ENCODE measurements around the gene CLDN16. TPM values are rescaled to one million over a fixed set of nuclear protein-coding genes. Genes with fewer than 3 reads are reported as not detected.

CLDN16 gene
- total and polyA plus RNA-seq, 2 of the 4 experiments (the other 2 are of a cell fraction): under 0.01 to 0.09 TPM

- no peak overlapping the region for H3K4me3 ChIP-seq (ENCODE audit: insufficient read depth, low read depth, low read length)
- H3K9me3 ChIP-seq (ENCODE audit: control insufficient read depth, insufficient read depth, low read length): no peaks in the 10 kb centered on the region
- no peak overlapping the region for H2BK20ac ChIP-seq (ENCODE audit: low read depth, low read length)
- H3K4me2 ChIP-seq (ENCODE audit: low read depth, low read length): no peak overlapping the region
- no peak overlapping the region for H3K56ac ChIP-seq (ENCODE audit: extremely low read depth, insufficient read depth, low read length)
- in situ Hi-C loops (cut with MboI; ENCODE audit: low sequenced_read_pairs) (no loop called here), intact Hi-C loops (cut with micrococcal nuclease) (no loop called here), dilution Hi-C loops (cut with HindIII; ENCODE audit: low sequenced_read_pairs, unreplicated experiment) (no loop called here)
- no peak overlapping the region for H4K5ac ChIP-seq (ENCODE audit: low read depth, low read length)
- DNase-seq (no peak), ATAC-seq (ENCODE audit: low read depth) (no peak)
- no peaks in the 10 kb centered on the region; a peak in 1 of 4 replicates for H3K79me1 ChIP-seq (ENCODE audit: low read depth in 1 of 2, low read length in 2 of 2)
- no peak overlapping the region for H3K23ac ChIP-seq (ENCODE audit: low read depth, low read length)
- H3K27ac ChIP-seq (ENCODE audit: insufficient read depth, low read length): no peak overlapping the region
- ChIA-PET POLR2A (ENCODE audit: unreplicated experiment) (no interaction called here), CTCF (interaction anchor here (1.1 kb wide), 1 partner anchor 58 kb away, joined by 3 read pairs; the partner anchor contains the start of gene CLDN1)
- H4K91ac ChIP-seq (ENCODE audit: insufficient read depth, low read depth, low read length): no peak overlapping the region
- no peak for TF ChIP-seq RAD21 (IDR thresholded peaks at IDR 0.05; ENCODE audit: low read length)
- no peak for TF ChIP-seq MAZ (IDR thresholded peaks at IDR 0.05; ENCODE audit: borderline replicate concordance, low read depth, low read length)
- TF ChIP-seq MXI1 (IDR thresholded peaks at IDR 0.05; ENCODE audit: borderline replicate concordance, low read depth, low read length): no peak
- TF ChIP-seq RFX5 (IDR thresholded peaks at IDR 0.05; ENCODE audit: low read depth, low read length): no peak
- no peak for TF ChIP-seq CHD1 (IDR thresholded peaks at IDR 0.05; ENCODE audit: low read depth, low read length)
- no peak for TF ChIP-seq FOS (IDR thresholded peaks at IDR 0.05; ENCODE audit: low read depth, low read length)
- no peak for TF ChIP-seq MAFK (IDR thresholded peaks at IDR 0.05; ENCODE audit: low read depth, low read length)
- TF ChIP-seq CEBPB (IDR thresholded peaks at IDR 0.05; ENCODE audit: low read depth, low read length): no peak
- no peak for TF ChIP-seq RCOR1 (IDR thresholded peaks at IDR 0.05; ENCODE audit: insufficient replicate concordance, low read length)
- no peak overlapping the region for H2BK15ac ChIP-seq (ENCODE audit: low read depth, low read length)
- H3K27me3 ChIP-seq (ENCODE audit: control insufficient read depth, insufficient read depth, low read length): no peaks in the 10 kb centered on the region
- no peak overlapping the region for H2BK5ac ChIP-seq (ENCODE audit: low read depth, low read length, poor library complexity, severe bottlenecking)
- no peak overlapping the region for H3K9ac ChIP-seq (ENCODE audit: low read depth, low read length)
- no peaks in the 10 kb centered on the region for H3K36me3 ChIP-seq (ENCODE audit: control insufficient read depth, insufficient read depth, low read length)
- no peak overlapping the region for H2BK120ac ChIP-seq (ENCODE audit: low read depth, low read length)
- peaks cover 1% of the 10 kb centered on the region; the same call in 1 of the 2 replicates for H3K4me1 ChIP-seq (ENCODE audit: control insufficient read depth, insufficient read depth, low read length)
- no peak overlapping the region for H3K18ac ChIP-seq (ENCODE audit: low read depth, low read length)
- H2AFZ ChIP-seq (replicated peaks; ENCODE audit: low read length, poor library complexity): no peak overlapping the region
- no peak overlapping the region for H4K8ac ChIP-seq (ENCODE audit: low read depth in 2 of 2, low read length in 2 of 2)
- no peak overlapping the region for H2AK9ac ChIP-seq (replicated peaks; ENCODE audit: low read depth, low read length, poor library complexity)
- H4K20me1 ChIP-seq (ENCODE audit: insufficient read depth, low read length): no peaks in the 10 kb centered on the region
- no peaks in the 10 kb centered on the region; the same call in 1 of the 2 replicates for H3K9me1 ChIP-seq (ENCODE audit: insufficient read depth, low read length)
- BruUV-seq (replicated peaks): no TSS peak
- no peak overlapping the region for H3K4ac ChIP-seq (ENCODE audit: low read depth, low read length)
- no peak overlapping the region for H3K14ac ChIP-seq (replicated peaks; ENCODE audit: low read depth, low read length)
- H2AK5ac ChIP-seq (ENCODE audit: low read depth, low read length): no peak overlapping the region
Observed at GRCh38 chr3:190380184-190380583, 7.8 kb upstream of the CLDN16 start.
